COR-L47 (cell line): ENCODE data around the gene PPM1L.
"Not testable (repeated sequence)": the region's sequence is repeated elsewhere in the genome, so short reads cannot be mapped to it uniquely, and the experiment has no call there.

Experiments used
- DNase-seq: peaks from one replicate; lab custom pipeline; 2025; lab: John Stamatoyannopoulos, UW

The PPM1L gene

GRCh38 chr3:160931474-160931873, 175.4 kb downstream of the PPM1L start:
- DNase-seq: no peak

- no peak for DNase-seq
Observed at GRCh38 chr3:160935413-160936095, 179.5 kb downstream of the PPM1L start.

- DNase-seq: no peak
Observed at GRCh38 chr3:160941885-160942494, 186.0 kb downstream of the PPM1L start.

- DNase-seq: no peak
Observed at GRCh38 chr3:160943996-160944395, 188.0 kb downstream of the PPM1L start.

- no peak for DNase-seq
Observed at GRCh38 chr3:160945336-160945735, 189.3 kb downstream of the PPM1L start.

- no peak for DNase-seq
Observed at GRCh38 chr3:160948273-160948672, 192.2 kb downstream of the PPM1L start.

GRCh38 chr3:160949460-160949859, 193.4 kb downstream of the PPM1L start:
- DNase-seq: no peak

GRCh38 chr3:160950542-160950941, 194.5 kb downstream of the PPM1L start:
- DNase-seq: no peak

- no peak for DNase-seq
Observed at GRCh38 chr3:160950954-160951353, 194.9 kb downstream of the PPM1L start.

- DNase-seq: peak; percentile 38
Observed at GRCh38 chr3:160951642-160952487, 195.8 kb downstream of the PPM1L start.

- no peak for DNase-seq
Observed at GRCh38 chr3:160953686-160954085, 197.7 kb downstream of the PPM1L start.

- no peak for DNase-seq
Observed at GRCh38 chr3:160956785-160957184, 200.8 kb downstream of the PPM1L start.

GRCh38 chr3:160960568-160960967, 204.5 kb downstream of the PPM1L start:
- DNase-seq: no peak

GRCh38 chr3:160963949-160964348, 207.9 kb downstream of the PPM1L start:
- DNase-seq: no peak

- no peak for DNase-seq
Observed at GRCh38 chr3:160968761-160969160, 212.7 kb downstream of the PPM1L start.

- DNase-seq: no peak
Observed at GRCh38 chr3:160973067-160973809, 217.2 kb downstream of the PPM1L start.

- DNase-seq: no peak
Observed at GRCh38 chr3:160977773-160978172, 221.7 kb downstream of the PPM1L start.

GRCh38 chr3:160980740-160981139, 224.7 kb downstream of the PPM1L start:
- DNase-seq: no peak

GRCh38 chr3:160981217-160981938, 225.3 kb downstream of the PPM1L start:
- no peak for DNase-seq

- no peak for DNase-seq
Observed at GRCh38 chr3:160982491-160982890, 226.5 kb downstream of the PPM1L start.

GRCh38 chr3:160983900-160984299, 227.9 kb downstream of the PPM1L start:
- DNase-seq: not testable (repeated sequence)

GRCh38 chr3:160986069-160986468, 230.0 kb downstream of the PPM1L start:
- no peak for DNase-seq
